H9 (cell line): Measurements from ENCODE around the gene CYP17A1. TPM values are rescaled to one million over a fixed set of nuclear protein-coding genes. Genes with fewer than 3 reads are reported as not detected.
A peak's percentile ranks its signal among the peaks of the same experiment; 100 is the strongest.
"Not testable (repeated sequence)": the region's sequence is repeated elsewhere in the genome, so short reads cannot be mapped to it uniquely, and the experiment has no call there.

ENCODE experiments used
- DNase-seq: peaks from one replicate; pipeline ENCODE4 v3.0.0-alpha.2; 2017
- H2AFZ ChIP-seq: one replicate; pipeline ENCODE4 v1.6.1; 2013; ENCODE audit warnings: mild to moderate bottlenecking, low read length, control low read depth, moderate library complexity
- H2AK5ac ChIP-seq: 2 replicates; pipeline ENCODE4 v1.6.1; 2013; ENCODE audit warnings: low read length, control low read depth, mixed read lengths; ENCODE audit not compliant: insufficient read length
- H2BK120ac ChIP-seq: one replicate; pipeline ENCODE4 v1.6.1; 2013; ENCODE audit warnings: low read depth, mild to moderate bottlenecking, low read length, control low read depth, inconsistent platforms; ENCODE audit not compliant: poor library complexity, severe bottlenecking
- H2BK12ac ChIP-seq: 2 replicates; pipeline ENCODE4 v1.6.1; 2013; ENCODE audit warnings: low read length, control low read depth, mixed read lengths, low read depth; ENCODE audit not compliant: insufficient read length
- H2BK15ac ChIP-seq: 2 replicates; pipeline ENCODE4 v1.6.1; 2013; ENCODE audit warnings: low read depth, low read length, control low read depth
- H2BK20ac ChIP-seq: one replicate; pipeline ENCODE4 v1.6.1; 2013; ENCODE audit warnings: low read depth, mild to moderate bottlenecking, low read length, control low read depth, inconsistent platforms; ENCODE audit not compliant: poor library complexity, severe bottlenecking
- H2BK5ac ChIP-seq: 2 replicates; pipeline ENCODE4 v1.6.1; 2013; ENCODE audit warnings: low read length, control low read depth, mixed read lengths; ENCODE audit not compliant: insufficient read length
- H3K14ac ChIP-seq: 2 replicates; pipeline ENCODE4 v1.6.1; 2013; ENCODE audit warnings: low read length, control low read depth; ENCODE audit not compliant: insufficient read depth
- H3K18ac ChIP-seq: 2 replicates; pipeline ENCODE4 v1.6.1; 2013; ENCODE audit warnings: low read depth, mild to moderate bottlenecking, mixed read lengths, low read length, control low read depth; ENCODE audit not compliant: insufficient read length
- H3K23ac ChIP-seq: 2 replicates; pipeline ENCODE4 v1.6.1; 2013; ENCODE audit warnings: low read length, control low read depth, mixed read lengths, low read depth; ENCODE audit not compliant: insufficient read length
- H3K23me2 ChIP-seq: 2 replicates; pipeline ENCODE4 v1.6.1; 2013; ENCODE audit warnings: low read depth, mild to moderate bottlenecking, mixed read lengths, low read length, control low read depth; ENCODE audit not compliant: insufficient read length, poor library complexity, severe bottlenecking
- H3K27ac ChIP-seq: 2 replicates; pipeline ENCODE4 v1.5.1; 2013; ENCODE audit warnings: low read length, control low read depth, mixed read lengths, low read depth; ENCODE audit not compliant: insufficient read length
- H3K27me3 ChIP-seq: 2 replicates; pipeline ENCODE4 v1.6.1; 2013; ENCODE audit warnings: low read length, control low read depth, inconsistent platforms; ENCODE audit not compliant: insufficient read depth
- H3K4ac ChIP-seq: 2 replicates; pipeline ENCODE4 v1.6.1; 2013; ENCODE audit warnings: low read depth, mild to moderate bottlenecking, control low read depth, inconsistent platforms, low read length, moderate library complexity
- H3K4me1 ChIP-seq: 2 replicates; pipeline ENCODE4 v1.6.1; 2013; ENCODE audit warnings: low read length, control low read depth, inconsistent platforms; ENCODE audit not compliant: insufficient read depth
- H3K4me2 ChIP-seq: 2 replicates; pipeline ENCODE4 v1.6.1; 2013; ENCODE audit warnings: low read length, control low read depth, mixed read lengths; ENCODE audit not compliant: insufficient read length, insufficient read depth
- H3K56ac ChIP-seq: 2 replicates; pipeline ENCODE4 v1.6.1; 2013; ENCODE audit warnings: low read depth, mild to moderate bottlenecking, mixed read lengths, low read length, control low read depth; ENCODE audit not compliant: insufficient read length
- H3K79me1 ChIP-seq: 2 replicates; pipeline ENCODE4 v1.6.1; 2013; ENCODE audit warnings: low read depth, mild to moderate bottlenecking, moderate library complexity, low read length, control low read depth, inconsistent platforms; ENCODE audit not compliant: insufficient read depth, poor library complexity, severe bottlenecking
- H3K79me2 ChIP-seq: 2 replicates; pipeline ENCODE4 v1.6.1; 2013; ENCODE audit warnings: low read length, control low read depth, inconsistent platforms; ENCODE audit not compliant: insufficient read depth
- H3K9ac ChIP-seq: 2 replicates; pipeline ENCODE4 v1.6.1; 2013; ENCODE audit warnings: low read length, control low read depth, mixed read lengths; ENCODE audit not compliant: insufficient read length; ENCODE audit errors: extremely low read depth
- H3K9me3 ChIP-seq: one replicate; pipeline ENCODE4 v1.6.1; 2013; ENCODE audit warnings: low read depth, low read length, inconsistent platforms; ENCODE audit not compliant: control insufficient read depth
- H3T11ph ChIP-seq: one replicate; pipeline ENCODE4 v1.6.1; 2013; ENCODE audit warnings: mild to moderate bottlenecking, low read length, control low read depth, inconsistent platforms
- H4K20me1 ChIP-seq: one replicate; pipeline ENCODE4 v1.6.1; 2013; ENCODE audit not compliant: control insufficient read depth, insufficient read length, insufficient read depth
- H4K5ac ChIP-seq: 2 replicates; pipeline ENCODE4 v1.6.1; 2013; ENCODE audit warnings: low read depth, mild to moderate bottlenecking, mixed read lengths, low read length, control low read depth; ENCODE audit not compliant: insufficient read length
- H4K8ac ChIP-seq: replicated peaks from 2 replicates; pipeline ENCODE4 v1.6.1; 2013; ENCODE audit warnings: low read length, control low read depth, mixed read lengths, low read depth; ENCODE audit not compliant: insufficient read length
- H4K91ac ChIP-seq: 2 replicates; pipeline ENCODE4 v1.6.1; 2013; ENCODE audit warnings: low read depth, mild to moderate bottlenecking, moderate library complexity, mixed read lengths, low read length, control low read depth; ENCODE audit not compliant: insufficient read length
- H3K27ac Mint-ChIP-seq, 3 experiments: 2 replicates in 2 of 3; 3 replicates in 1 of 3; pipeline ENCODE4 v1.8.0; 2020 to 2021; ENCODE audit warnings: mixed read lengths in 3 of 3, mild to moderate bottlenecking in 1 of 3, moderate library complexity in 1 of 3
- H3K27me3 Mint-ChIP-seq: 2 replicates; pipeline ENCODE4 v1.8.0; 2021; ENCODE audit warnings: low read depth, mild to moderate bottlenecking, moderate library complexity, mixed read lengths
- H3K36me3 Mint-ChIP-seq, 3 experiments: 2 replicates in 2 of 3; 3 replicates in 1 of 3; pipeline ENCODE4 v1.8.0; 2020 to 2021; ENCODE audit warnings: low read depth in 3 of 3, mixed read lengths in 3 of 3; ENCODE audit not compliant: insufficient read depth in 1 of 3
- H3K4me1 Mint-ChIP-seq, 2 experiments: 2 replicates each; pipeline ENCODE4 v1.8.0; 2020; ENCODE audit warnings: mixed read lengths in 2 of 2
- H3K4me3 Mint-ChIP-seq, 2 experiments: 2 replicates in 1 of 2; 3 replicates in 1 of 2; pipeline ENCODE4 v1.8.0; 2020 to 2021; ENCODE audit warnings: mild to moderate bottlenecking in 2 of 2, mixed read lengths in 2 of 2, moderate library complexity in 1 of 2
- H3K9me3 Mint-ChIP-seq, 2 experiments: 2 replicates in 1 of 2; 3 replicates in 1 of 2; pipeline ENCODE4 v1.8.0; 2020; ENCODE audit warnings: mild to moderate bottlenecking in 2 of 2, mixed read lengths in 2 of 2, moderate library complexity in 1 of 2
- CTCF ChIP-seq: fragments of 200-600 bp; sonication (generic); conservative IDR thresholded peaks from 3 replicates; pipeline ENCODE4 v1.8.0; 2021; ENCODE audit warnings: antibody characterized with exemption, mild to moderate bottlenecking
- WGBS: extraction: QIAGEN DNeasy Blood & Tissue Kit; methylation state at CpG from one replicate; pipeline ENCODE4 v1.1.7; 2013; ENCODE audit warnings: missing lambda C conversion rate, low lambda C conversion rate, mixed read lengths; ENCODE audit not compliant: insufficient read length; ENCODE audit errors: extremely low coverage; 5-methylcytosine and 5-hydroxymethylcytosine counted together
- total RNA-seq: library from RNA; stranded (reverse); gene quantifications from 2 replicates; pipeline ENCODE4 v1.2.1, GENCODE V29; 2021

Gene CYP17A1
- total RNA-seq, 1 experiment from 2014 or later: not detected

GRCh38 chr10:102843139-102843538 lies 5.9 kb upstream of the CYP17A1 start:
- peak; percentile 53; the same call in 2 of the 3 replicates for TF ChIP-seq CTCF
- not testable (repeated sequence) for H3K27me3 ChIP-seq, H3K4me1 Mint-ChIP-seq, H3K56ac ChIP-seq, H4K20me1 ChIP-seq, H2BK20ac ChIP-seq, H3K9me3 ChIP-seq, H3K23ac ChIP-seq, H3K4me1 ChIP-seq, H4K5ac ChIP-seq, H2BK5ac ChIP-seq, H3K4ac ChIP-seq, H2BK15ac ChIP-seq, H3T11ph ChIP-seq, DNase-seq, H3K36me3 Mint-ChIP-seq, H3K14ac ChIP-seq, H3K79me1 ChIP-seq, H2BK120ac ChIP-seq, H4K91ac ChIP-seq, H3K9ac ChIP-seq, H3K79me2 ChIP-seq, H3K4me3 Mint-ChIP-seq, H4K8ac ChIP-seq, H3K27ac Mint-ChIP-seq, H3K4me2 ChIP-seq, H2BK12ac ChIP-seq, H3K27ac ChIP-seq, H2AFZ ChIP-seq, H3K23me2 ChIP-seq, H2AK5ac ChIP-seq
- no CpG with 5 or more reads among the region's 8 CpGs for WGBS
- H3K18ac ChIP-seq: peak overlapping the region; percentile 21
- Mint-ChIP-seq H3K27me3 (peaks cover 14% of the 10 kb centered on the region), H3K9me3 (peaks cover 14 to 22% of the 10 kb centered on the region in 2 experiments)
